GM21528 (cell line): ENCODE measurements around the gene PIP5K1A.
"Not testable (repeated sequence)": the region's sequence is repeated elsewhere in the genome, so short reads cannot be mapped to it uniquely, and the experiment has no call there.

Source experiments
- ATAC-seq: cut with Tn5 transposase; IDR thresholded peaks from one replicate; pipeline ENCODE4 v1.9.1; 2021; ENCODE audit warnings: mild to moderate bottlenecking, moderate library complexity; ENCODE audit not compliant: unreplicated experiment, low FRiP score

Gene PIP5K1A

GRCh38 chr1:151198254-151199127 lies at the start of gene PIP5K1A:
TSS of gene PIP5K1A (plus strand) at chr1:151198552. CDS start at chr1:151198997, 445 bp downstream.
- ATAC-seq = peak; percentile 82

GRCh38 chr1:151156515-151156819 lies 41.9 kb upstream of the PIP5K1A start, which contains the start of gene TNFAIP8L2:
TSS of gene TNFAIP8L2 (plus strand) at chr1:151156649. CDS start at chr1:151158698, 2,049 bp downstream.
- ATAC-seq = peak; percentile 63

GRCh38 chr1:151157067-151157531 lies 41.3 kb upstream of the PIP5K1A start:
- no peak for ATAC-seq

GRCh38 chr1:151158326-151158725 lies 40.0 kb upstream of the PIP5K1A start:
- no peak for ATAC-seq

- no peak for ATAC-seq
Observed at GRCh38 chr1:151158751-151159251, 39.6 kb upstream of the PIP5K1A start.

GRCh38 chr1:151159373-151159772 lies 39.0 kb upstream of the PIP5K1A start:
- no peak for ATAC-seq

GRCh38 chr1:151164732-151165280 lies 33.5 kb upstream of the PIP5K1A start:
- ATAC-seq = no peak

GRCh38 chr1:151165281-151165737 lies 33.0 kb upstream of the PIP5K1A start:
- peak; percentile 19 for ATAC-seq

- ATAC-seq = peak; percentile 76
Observed at GRCh38 chr1:151165738-151166504, 32.4 kb upstream of the PIP5K1A start, which contains the start of the genes LYSMD1 and SCNM1. TSS of gene LYSMD1 (minus strand) at chr1:151165902. CDS start at chr1:151165258, 644 bp downstream. TSS of gene SCNM1 (plus strand) at chr1:151166144. CDS start at chr1:151166153, 9 bp downstream.

- peak; percentile 11 for ATAC-seq
Observed at GRCh38 chr1:151166505-151166956, 31.8 kb upstream of the PIP5K1A start.

- no peak for ATAC-seq
Observed at GRCh38 chr1:151167116-151167515, 31.2 kb upstream of the PIP5K1A start.

GRCh38 chr1:151171190-151171589 lies 27.2 kb upstream of the PIP5K1A start:
- ATAC-seq = no peak

- no peak for ATAC-seq
Observed at GRCh38 chr1:151175041-151175741, 23.2 kb upstream of the PIP5K1A start.

- ATAC-seq = no peak
Observed at GRCh38 chr1:151175863-151176262, 22.5 kb upstream of the PIP5K1A start, which contains the start of gene TMOD4. TSS of gene TMOD4 (minus strand) at chr1:151175981. CDS start at chr1:151174875, 1,106 bp downstream.

GRCh38 chr1:151176514-151177045 lies 21.8 kb upstream of the PIP5K1A start:
- no peak for ATAC-seq

- ATAC-seq = no peak
Observed at GRCh38 chr1:151184211-151184610, 14.1 kb upstream of the PIP5K1A start.

- no peak for ATAC-seq
Observed at GRCh38 chr1:151187205-151187604, 11.1 kb upstream of the PIP5K1A start.

GRCh38 chr1:151188667-151189066 lies 9.7 kb upstream of the PIP5K1A start:
- not testable (repeated sequence) for ATAC-seq

- peak; percentile 85 for ATAC-seq
Observed at GRCh38 chr1:151189637-151190445, 8.5 kb upstream of the PIP5K1A start, which contains the start of gene VPS72. TSS of gene VPS72 (minus strand) at chr1:151190197. CDS start at chr1:151190121, 76 bp downstream.
